ENCODE results near the gene IRS2. TPM values are rescaled to one million over a fixed set of nuclear protein-coding genes. Genes with fewer than 3 reads are reported as not detected.

Gene IRS2, protein sequence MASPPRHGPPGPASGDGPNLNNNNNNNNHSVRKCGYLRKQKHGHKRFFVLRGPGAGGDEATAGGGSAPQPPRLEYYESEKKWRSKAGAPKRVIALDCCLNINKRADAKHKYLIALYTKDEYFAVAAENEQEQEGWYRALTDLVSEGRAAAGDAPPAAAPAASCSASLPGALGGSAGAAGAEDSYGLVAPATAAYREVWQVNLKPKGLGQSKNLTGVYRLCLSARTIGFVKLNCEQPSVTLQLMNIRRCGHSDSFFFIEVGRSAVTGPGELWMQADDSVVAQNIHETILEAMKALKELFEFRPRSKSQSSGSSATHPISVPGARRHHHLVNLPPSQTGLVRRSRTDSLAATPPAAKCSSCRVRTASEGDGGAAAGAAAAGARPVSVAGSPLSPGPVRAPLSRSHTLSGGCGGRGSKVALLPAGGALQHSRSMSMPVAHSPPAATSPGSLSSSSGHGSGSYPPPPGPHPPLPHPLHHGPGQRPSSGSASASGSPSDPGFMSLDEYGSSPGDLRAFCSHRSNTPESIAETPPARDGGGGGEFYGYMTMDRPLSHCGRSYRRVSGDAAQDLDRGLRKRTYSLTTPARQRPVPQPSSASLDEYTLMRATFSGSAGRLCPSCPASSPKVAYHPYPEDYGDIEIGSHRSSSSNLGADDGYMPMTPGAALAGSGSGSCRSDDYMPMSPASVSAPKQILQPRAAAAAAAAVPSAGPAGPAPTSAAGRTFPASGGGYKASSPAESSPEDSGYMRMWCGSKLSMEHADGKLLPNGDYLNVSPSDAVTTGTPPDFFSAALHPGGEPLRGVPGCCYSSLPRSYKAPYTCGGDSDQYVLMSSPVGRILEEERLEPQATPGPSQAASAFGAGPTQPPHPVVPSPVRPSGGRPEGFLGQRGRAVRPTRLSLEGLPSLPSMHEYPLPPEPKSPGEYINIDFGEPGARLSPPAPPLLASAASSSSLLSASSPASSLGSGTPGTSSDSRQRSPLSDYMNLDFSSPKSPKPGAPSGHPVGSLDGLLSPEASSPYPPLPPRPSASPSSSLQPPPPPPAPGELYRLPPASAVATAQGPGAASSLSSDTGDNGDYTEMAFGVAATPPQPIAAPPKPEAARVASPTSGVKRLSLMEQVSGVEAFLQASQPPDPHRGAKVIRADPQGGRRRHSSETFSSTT (N-terminal part only)
- total RNA-seq, result 1.8 and 3.3 TPM in 2 replicates

GRCh38 chr13:109786457-109787134 is at the start of gene IRS2:
Gene IRS2 (minus strand): TSS chr13:109786583. CDS start chr13:109786053, 530 bp downstream.

All from smooth muscle cell of the pulmonary artery (primary cell).